ENCODE data around the gene DEDD. TPM values are rescaled to one million over a fixed set of nuclear protein-coding genes. Genes with fewer than 3 reads are reported as not detected.
A peak's percentile ranks its signal among the peaks of the same experiment; 100 is the strongest.

Gene DEDD
- total and polyA plus RNA-seq, 10 of the 15 experiments (the other 5 are each of a cell fraction or from before 2014, with no cell fraction given) = 13.6 to 33.9 (median 30.3) TPM

- TF ChIP-seq, protein P1, sequence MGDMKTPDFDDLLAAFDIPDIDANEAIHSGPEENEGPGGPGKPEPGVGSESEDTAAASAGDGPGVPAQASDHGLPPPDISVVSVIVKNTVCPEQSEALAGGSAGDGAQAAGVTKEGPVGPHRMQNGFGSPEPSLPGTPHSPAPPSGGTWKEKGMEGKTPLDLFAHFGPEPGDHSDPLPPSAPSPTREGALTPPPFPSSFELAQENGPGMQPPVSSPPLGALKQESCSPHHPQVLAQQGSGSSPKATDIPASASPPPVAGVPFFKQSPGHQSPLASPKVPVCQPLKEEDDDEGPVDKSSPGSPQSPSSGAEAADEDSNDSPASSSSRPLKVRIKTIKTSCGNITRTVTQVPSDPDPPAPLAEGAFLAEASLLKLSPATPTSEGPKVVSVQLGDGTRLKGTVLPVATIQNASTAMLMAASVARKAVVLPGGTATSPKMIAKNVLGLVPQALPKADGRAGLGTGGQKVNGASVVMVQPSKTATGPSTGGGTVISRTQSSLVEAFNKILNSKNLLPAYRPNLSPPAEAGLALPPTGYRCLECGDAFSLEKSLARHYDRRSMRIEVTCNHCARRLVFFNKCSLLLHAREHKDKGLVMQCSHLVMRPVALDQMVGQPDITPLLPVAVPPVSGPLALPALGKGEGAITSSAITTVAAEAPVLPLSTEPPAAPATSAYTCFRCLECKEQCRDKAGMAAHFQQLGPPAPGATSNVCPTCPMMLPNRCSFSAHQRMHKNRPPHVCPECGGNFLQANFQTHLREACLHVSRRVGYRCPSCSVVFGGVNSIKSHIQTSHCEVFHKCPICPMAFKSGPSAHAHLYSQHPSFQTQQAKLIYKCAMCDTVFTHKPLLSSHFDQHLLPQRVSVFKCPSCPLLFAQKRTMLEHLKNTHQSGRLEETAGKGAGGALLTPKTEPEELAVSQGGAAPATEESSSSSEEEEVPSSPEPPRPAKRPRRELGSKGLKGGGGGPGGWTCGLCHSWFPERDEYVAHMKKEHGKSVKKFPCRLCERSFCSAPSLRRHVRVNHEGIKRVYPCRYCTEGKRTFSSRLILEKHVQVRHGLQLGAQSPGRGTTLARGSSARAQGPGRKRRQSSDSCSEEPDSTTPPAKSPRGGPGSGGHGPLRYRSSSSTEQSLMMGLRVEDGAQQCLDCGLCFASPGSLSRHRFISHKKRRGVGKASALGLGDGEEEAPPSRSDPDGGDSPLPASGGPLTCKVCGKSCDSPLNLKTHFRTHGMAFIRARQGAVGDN (IDR thresholded peaks at IDR 0.05) = peak; percentile 79
- 0 out of 2 replicates have a peak, but pooled peaks have one; percentile 25 for TF ChIP-seq ATF7 (IDR thresholded peaks at IDR 0.05; ENCODE audit: low read depth)
- peak; percentile 78; the same call in 1 of the 2 replicates for TF ChIP-seq TAF1 (IDR thresholded peaks at IDR 0.05; ENCODE audit: borderline replicate concordance, low read depth, low read length)
- peak; percentile 36 for TF ChIP-seq CUX1 (IDR thresholded peaks at IDR 0.05; ENCODE audit: insufficient replicate concordance, low read depth, low read length)
- TF ChIP-seq WRNIP1 (IDR thresholded peaks at IDR 0.05; ENCODE audit: borderline replicate concordance, low read depth, low read length) = peak; percentile 82; the same call in 1 of the 2 replicates
- TF ChIP-seq KLF5 (IDR thresholded peaks at IDR 0.05; ENCODE audit: partially characterized antibody) = peak; percentile 84
- peak; percentile 92 for TF ChIP-seq HCFC1 (IDR thresholded peaks at IDR 0.05; ENCODE audit: low read length)
- TF ChIP-seq IRF3 (IDR thresholded peaks at IDR 0.05) = peak; percentile 40; the same call in 1 of the 2 replicates
- TF ChIP-seq EP300 (IDR thresholded peaks at IDR 0.05; ENCODE audit: borderline replicate concordance in 1 of 2, control insufficient read depth in 1 of 2, low read depth in 2 of 2, low read length in 2 of 2) = peak in 1 of 2 experiments; percentile 51; a peak in 2 of 4 replicates
- TF ChIP-seq BCLAF1 (IDR thresholded peaks at IDR 0.05) = peak; percentile 67
- no peak for TF ChIP-seq CHD1 (IDR thresholded peaks at IDR 0.05; ENCODE audit: low read depth, low read length)
- TF ChIP-seq RB1 (IDR thresholded peaks at IDR 0.05; ENCODE audit: borderline replicate concordance) = peak; percentile 60; the same call in 1 of the 2 replicates
- peak; percentile 93 for TF ChIP-seq TARDBP (IDR thresholded peaks at IDR 0.05; ENCODE audit: borderline replicate concordance)
- 0 out of 2 replicates have a peak, but pooled peaks have one; percentile 25 for TF ChIP-seq RUNX3 (IDR thresholded peaks at IDR 0.05; ENCODE audit: low read length)
- peak; percentile 99 for TF ChIP-seq STAT1 (conservative IDR thresholded peaks at IDR 0.05)
These were observed at the start of gene DEDD (continued) for GRCh38 chr1:161132410-161133219.

Measured in GM12878 (cell line).